Loucy (cell line): ENCODE results near the gene ZNF679.
"Not testable (repeated sequence)": the region's sequence is repeated elsewhere in the genome, so short reads cannot be mapped to it uniquely, and the experiment has no call there.

Experiments used
- EZH2phosphoT487 ChIP-seq: fragments of 200-600 bp; IDR thresholded peaks from 2 replicates; pipeline ENCODE4 v1.6.1; 2018; ENCODE audit warnings: antibody characterized with exemption, mild to moderate bottlenecking, moderate library complexity, borderline replicate concordance
- TF ChIP-seq, protein P1 (sequence below): fragments of 200-600 bp; sonication (generic); conservative IDR thresholded peaks from 2 replicates; pipeline ENCODE4 v1.5.1; 2014; ENCODE audit warnings: mild to moderate bottlenecking, antibody characterized with exemption, low read length

- TF ChIP-seq, protein P1, sequence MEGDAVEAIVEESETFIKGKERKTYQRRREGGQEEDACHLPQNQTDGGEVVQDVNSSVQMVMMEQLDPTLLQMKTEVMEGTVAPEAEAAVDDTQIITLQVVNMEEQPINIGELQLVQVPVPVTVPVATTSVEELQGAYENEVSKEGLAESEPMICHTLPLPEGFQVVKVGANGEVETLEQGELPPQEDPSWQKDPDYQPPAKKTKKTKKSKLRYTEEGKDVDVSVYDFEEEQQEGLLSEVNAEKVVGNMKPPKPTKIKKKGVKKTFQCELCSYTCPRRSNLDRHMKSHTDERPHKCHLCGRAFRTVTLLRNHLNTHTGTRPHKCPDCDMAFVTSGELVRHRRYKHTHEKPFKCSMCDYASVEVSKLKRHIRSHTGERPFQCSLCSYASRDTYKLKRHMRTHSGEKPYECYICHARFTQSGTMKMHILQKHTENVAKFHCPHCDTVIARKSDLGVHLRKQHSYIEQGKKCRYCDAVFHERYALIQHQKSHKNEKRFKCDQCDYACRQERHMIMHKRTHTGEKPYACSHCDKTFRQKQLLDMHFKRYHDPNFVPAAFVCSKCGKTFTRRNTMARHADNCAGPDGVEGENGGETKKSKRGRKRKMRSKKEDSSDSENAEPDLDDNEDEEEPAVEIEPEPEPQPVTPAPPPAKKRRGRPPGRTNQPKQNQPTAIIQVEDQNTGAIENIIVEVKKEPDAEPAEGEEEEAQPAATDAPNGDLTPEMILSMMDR = not testable (repeated sequence)
- TF ChIP-seq EZH2phosphoT487 = not testable (repeated sequence)
Measured at GRCh38 chr7:64297418-64297817, 69.1 kb downstream of the ZNF679 start.
